Chondrocyte (in vitro differentiated cells): ENCODE measurements around the gene ZNF132. TPM values are rescaled to one million over a fixed set of nuclear protein-coding genes. Genes with fewer than 3 reads are reported as not detected.
A peak's percentile ranks its signal among the peaks of the same experiment; 100 is the strongest.
"Not testable (repeated sequence)": the region's sequence is repeated elsewhere in the genome, so short reads cannot be mapped to it uniquely, and the experiment has no call there.

ENCODE experiments used
- DNase-seq: peaks from one replicate; pipeline ENCODE4 v3.0.0; 2021; ENCODE audit warnings: mixed read lengths, low spot score
- H3K27ac Mint-ChIP-seq: one replicate; pipeline ENCODE4 v1.8.0; 2021; ENCODE audit warnings: mild to moderate bottlenecking, moderate library complexity, mixed read lengths; ENCODE audit not compliant: unreplicated experiment
- H3K27me3 Mint-ChIP-seq: 2 replicates; pipeline ENCODE4 v1.8.0; 2021; ENCODE audit warnings: low read depth, mixed read lengths
- H3K36me3 Mint-ChIP-seq: 2 replicates; pipeline ENCODE4 v1.8.0; 2021; ENCODE audit warnings: low read depth, mixed read lengths
- H3K4me1 Mint-ChIP-seq: 2 replicates; pipeline ENCODE4 v1.8.0; 2021; ENCODE audit warnings: low read depth, mild to moderate bottlenecking, mixed read lengths
- H3K4me3 Mint-ChIP-seq: one replicate; pipeline ENCODE4 v1.8.0; 2021; ENCODE audit warnings: mild to moderate bottlenecking, moderate library complexity, mixed read lengths; ENCODE audit not compliant: unreplicated experiment
- H3K9me3 Mint-ChIP-seq: 2 replicates; pipeline ENCODE4 v1.8.0; 2021; ENCODE audit warnings: low read depth, mixed read lengths
- long read RNA-seq: library from polyadenylated mRNA; stranded (forward); transcript quantifications from one replicate; pipeline ENCODE4 v2.0.0, GENCODE V29; 2021
- total RNA-seq: library from RNA; stranded (reverse); gene quantifications from 3 replicates; pipeline ENCODE4 v1.2.1, GENCODE V29; 2021
- TF ChIP-seq, protein P1 (sequence below): fragments of 200-600 bp; sonication (generic); IDR thresholded peaks from 2 replicates; pipeline ENCODE4 v1.5.0; 2021; ENCODE audit warnings: antibody characterized with exemption, mild to moderate bottlenecking, moderate library complexity

ZNF132 gene
- total RNA-seq = 1.5 to 1.8 TPM (median 1.6 TPM) in 3 replicates
- long read RNA-seq, partial matches to known transcripts = 0 of 3 reads
- long read RNA-seq, other reads (novel, unspliced or antisense) = 0 of 3 reads

GRCh38 chr19:58439576-58440554 is at the start of gene ZNF132:
Gene ZNF132 (minus strand): TSS chr19:58440153. CDS start chr19:58439821, 332 bp downstream.
- H3K36me3 Mint-ChIP-seq = peaks cover 31% of the 10 kb centered on the region
- peaks cover 15% of the 10 kb centered on the region for H3K4me1 Mint-ChIP-seq
- TF ChIP-seq, protein P1, sequence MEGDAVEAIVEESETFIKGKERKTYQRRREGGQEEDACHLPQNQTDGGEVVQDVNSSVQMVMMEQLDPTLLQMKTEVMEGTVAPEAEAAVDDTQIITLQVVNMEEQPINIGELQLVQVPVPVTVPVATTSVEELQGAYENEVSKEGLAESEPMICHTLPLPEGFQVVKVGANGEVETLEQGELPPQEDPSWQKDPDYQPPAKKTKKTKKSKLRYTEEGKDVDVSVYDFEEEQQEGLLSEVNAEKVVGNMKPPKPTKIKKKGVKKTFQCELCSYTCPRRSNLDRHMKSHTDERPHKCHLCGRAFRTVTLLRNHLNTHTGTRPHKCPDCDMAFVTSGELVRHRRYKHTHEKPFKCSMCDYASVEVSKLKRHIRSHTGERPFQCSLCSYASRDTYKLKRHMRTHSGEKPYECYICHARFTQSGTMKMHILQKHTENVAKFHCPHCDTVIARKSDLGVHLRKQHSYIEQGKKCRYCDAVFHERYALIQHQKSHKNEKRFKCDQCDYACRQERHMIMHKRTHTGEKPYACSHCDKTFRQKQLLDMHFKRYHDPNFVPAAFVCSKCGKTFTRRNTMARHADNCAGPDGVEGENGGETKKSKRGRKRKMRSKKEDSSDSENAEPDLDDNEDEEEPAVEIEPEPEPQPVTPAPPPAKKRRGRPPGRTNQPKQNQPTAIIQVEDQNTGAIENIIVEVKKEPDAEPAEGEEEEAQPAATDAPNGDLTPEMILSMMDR = no peak
- H3K4me3 Mint-ChIP-seq = peak within 1 kb of the TSS; percentile 80
- peaks cover 33% of the 10 kb centered on the region for H3K9me3 Mint-ChIP-seq
- no peak for DNase-seq
- peak within 1 kb of the TSS; percentile 92 for H3K27ac Mint-ChIP-seq
- H3K27me3 Mint-ChIP-seq = peaks cover 2% of the 10 kb centered on the region

GRCh38 chr19:58484349-58484748 is 44.4 kb upstream of the ZNF132 start:
- H3K9me3 Mint-ChIP-seq, H3K27ac Mint-ChIP-seq, H3K4me1 Mint-ChIP-seq, DNase-seq, H3K36me3 Mint-ChIP-seq, H3K27me3 Mint-ChIP-seq, H3K4me3 Mint-ChIP-seq: not testable (repeated sequence)
- TF ChIP-seq, protein P1 = peak; percentile 27

DNA sequence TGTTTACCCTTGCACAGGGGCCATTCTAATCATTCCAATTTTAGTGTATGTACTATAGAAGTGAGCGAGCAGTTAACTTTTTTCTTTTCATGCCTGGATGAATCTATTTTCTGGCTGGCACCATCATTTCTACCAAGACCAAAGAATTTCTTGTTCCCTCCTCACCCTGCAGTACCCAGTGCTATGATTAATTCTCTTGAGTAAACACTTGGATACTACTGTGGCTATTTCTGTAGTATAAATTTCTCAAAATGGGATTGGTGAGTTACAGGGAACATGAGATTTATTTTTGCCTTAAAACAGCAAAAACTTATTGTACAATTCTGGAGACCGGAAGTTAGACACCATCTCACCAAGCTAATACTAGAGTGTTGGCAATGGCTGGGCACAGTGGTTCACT is 43.8 kb upstream of the ZNF132 start:
- Mint-ChIP-seq H3K27ac (peak overlapping the region; percentile 22), H3K4me1 (peaks cover 8% of the 10 kb centered on the region), H3K36me3 (peaks cover 2% of the 10 kb centered on the region), H3K27me3 (no peaks in the 10 kb centered on the region), H3K4me3 (no peak overlapping the region), H3K9me3 (no peaks in the 10 kb centered on the region)
- TF ChIP-seq, protein P1 = no peak
- no peak for DNase-seq

- peaks cover 8% of the 10 kb centered on the region for H3K4me1 Mint-ChIP-seq
- H3K27me3 Mint-ChIP-seq = no peaks in the 10 kb centered on the region
- no peak overlapping the region for H3K4me3 Mint-ChIP-seq
- TF ChIP-seq, protein P1 = no peak
- H3K27ac Mint-ChIP-seq = peak overlapping the region; percentile 58
- no peaks in the 10 kb centered on the region for H3K9me3 Mint-ChIP-seq
- H3K36me3 Mint-ChIP-seq = peaks cover 2% of the 10 kb centered on the region
- no peak for DNase-seq
Observed at GRCh38 chr19:58482372-58482771, 42.4 kb upstream of the ZNF132 start.

DNA sequence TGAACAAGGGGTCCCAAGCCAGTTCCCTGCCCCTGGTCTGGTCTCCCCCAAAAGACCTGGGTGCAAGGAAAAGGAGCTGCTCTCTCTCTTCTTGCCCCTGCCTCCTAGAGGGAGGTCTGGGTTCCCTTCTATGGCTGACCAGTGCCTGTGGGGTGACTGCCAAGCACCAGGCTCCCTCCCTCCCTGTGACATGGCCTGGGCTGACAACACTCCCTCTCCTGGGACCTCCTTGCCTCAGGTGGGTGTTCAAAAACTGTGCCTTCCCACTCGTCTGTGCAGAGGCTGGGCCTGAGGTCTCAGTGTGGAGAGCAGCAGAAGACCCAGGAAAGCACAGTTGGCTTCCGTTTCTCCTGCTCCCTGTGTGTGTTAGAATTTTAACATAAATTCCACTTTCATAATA is 40.9 kb upstream of the ZNF132 start:
- TF ChIP-seq, protein P1 = no peak
- no peaks in the 10 kb centered on the region for H3K27me3 Mint-ChIP-seq
- peaks cover 15% of the 10 kb centered on the region for H3K4me1 Mint-ChIP-seq
- no peak overlapping the region for H3K4me3 Mint-ChIP-seq
- H3K9me3 Mint-ChIP-seq = no peaks in the 10 kb centered on the region
- peaks cover 2% of the 10 kb centered on the region for H3K36me3 Mint-ChIP-seq
- no peak for DNase-seq
- no peak overlapping the region for H3K27ac Mint-ChIP-seq
